GM18502 (cell line): ENCODE results near the gene JRKL.
"Not testable (repeated sequence)": the region's sequence is repeated elsewhere in the genome, so short reads cannot be mapped to it uniquely, and the experiment has no call there.

Source experiments
- ATAC-seq: cut with Tn5 transposase; IDR thresholded peaks from one replicate; pipeline ENCODE4 v1.9.1; 2021; ENCODE audit warnings: mild to moderate bottlenecking; ENCODE audit not compliant: unreplicated experiment, poor library complexity

JRKL gene

GRCh38 chr11:96393753-96394348 lies 4.0 kb downstream of the JRKL start:
- ATAC-seq = no peak

- ATAC-seq = no peak
These were observed 5.0 kb downstream of the JRKL start for GRCh38 chr11:96394773-96395172.

GRCh38 chr11:96396637-96397036 lies 6.8 kb downstream of the JRKL start:
- ATAC-seq = no peak

GRCh38 chr11:96397863-96398262 lies 8.1 kb downstream of the JRKL start:
- ATAC-seq = no peak

GRCh38 chr11:96400697-96401096 lies 10.9 kb downstream of the JRKL start:
- ATAC-seq = no peak

GRCh38 chr11:96411412-96411811 lies 21.6 kb downstream of the JRKL start:
- ATAC-seq = not testable (repeated sequence)

- no peak for ATAC-seq
These were observed 23.1 kb downstream of the JRKL start for GRCh38 chr11:96412761-96413381.

GRCh38 chr11:96413408-96413807 lies 23.6 kb downstream of the JRKL start:
- no peak for ATAC-seq

- ATAC-seq = no peak
These were observed 34.9 kb downstream of the JRKL start for GRCh38 chr11:96424693-96425092.

- ATAC-seq = no peak
These were observed 40.9 kb downstream of the JRKL start for GRCh38 chr11:96430668-96431067.

- ATAC-seq = not testable (repeated sequence)
These were observed 42.8 kb downstream of the JRKL start for GRCh38 chr11:96432654-96433053.
